ENCODE data around the gene MRPS12.

GRCh38 chr19:38907670-38908069 lies 23.1 kb upstream of the MRPS12 start:
- TF ChIP-seq CTCF (IDR thresholded peaks at IDR 0.05; ENCODE audit: low read depth, low read length) (no peak), POLR2A (IDR thresholded peaks at IDR 0.05; ENCODE audit: extremely low read depth, insufficient read length) (no peak), MYC (IDR thresholded peaks at IDR 0.05; ENCODE audit: low read depth, low read length) (no peak)
- TF ChIP-seq, protein P1, sequence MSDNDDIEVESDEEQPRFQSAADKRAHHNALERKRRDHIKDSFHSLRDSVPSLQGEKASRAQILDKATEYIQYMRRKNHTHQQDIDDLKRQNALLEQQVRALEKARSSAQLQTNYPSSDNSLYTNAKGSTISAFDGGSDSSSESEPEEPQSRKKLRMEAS (IDR thresholded peaks at IDR 0.05; ENCODE audit: low read depth, low read length), result no peak

Measured in NB4 (cell line).